ENCODE data around the gene ADGRV1. TPM values are rescaled to one million over a fixed set of nuclear protein-coding genes. Genes with fewer than 3 reads are reported as not detected.

Gene ADGRV1
- total and polyA plus RNA-seq, 7 donors: 0.05 to 0.83 (median 0.11) TPM; not detected in 1

DNA sequence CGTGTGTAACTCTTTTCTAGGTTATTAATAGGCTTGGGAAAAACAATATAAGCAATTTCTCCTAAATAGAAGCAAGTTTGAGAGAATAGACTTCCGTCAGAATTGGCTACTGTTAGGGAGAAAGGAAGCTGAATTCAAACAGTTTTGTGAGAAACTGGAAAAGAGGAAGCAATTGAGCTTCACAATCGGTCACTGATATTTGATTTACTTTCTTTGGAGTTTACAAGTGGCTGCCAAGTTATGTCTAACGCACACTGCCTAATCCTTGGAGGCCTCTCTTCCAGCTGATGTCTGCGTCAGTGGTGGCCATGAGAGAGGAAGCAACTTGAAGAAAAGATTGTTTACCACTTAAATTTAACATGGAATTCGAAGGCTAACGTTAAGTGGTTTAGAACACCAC lies 319.5 kb downstream of the ADGRV1 start:
- no peaks in the 10 kb centered on the region for H3K4me1 ChIP-seq
- H3K27me3 ChIP-seq (ENCODE audit: insufficient read depth in 3 of 3, low read length in 2 of 3): no peaks in the 10 kb centered on the region
- intact Hi-C loops (cut with DNase I): no loop called here
- no peak overlapping the region for H3K4me3 ChIP-seq
- 28 to 34% (median 34%) methylated on average over 7 of the region's 7 CpGs for WGBS, 3 donors
- ATAC-seq: peak in 1 of 4 donors; percentile 30
- no peaks in the 10 kb centered on the region for H3K9me3 ChIP-seq
- no peaks in the 10 kb centered on the region for H3K36me3 ChIP-seq (ENCODE audit: insufficient read depth in 1 of 2, low read depth in 1 of 2)
- peak in 1 of 2 donors; percentile 13 for DNase-seq
- TF ChIP-seq, protein P1, sequence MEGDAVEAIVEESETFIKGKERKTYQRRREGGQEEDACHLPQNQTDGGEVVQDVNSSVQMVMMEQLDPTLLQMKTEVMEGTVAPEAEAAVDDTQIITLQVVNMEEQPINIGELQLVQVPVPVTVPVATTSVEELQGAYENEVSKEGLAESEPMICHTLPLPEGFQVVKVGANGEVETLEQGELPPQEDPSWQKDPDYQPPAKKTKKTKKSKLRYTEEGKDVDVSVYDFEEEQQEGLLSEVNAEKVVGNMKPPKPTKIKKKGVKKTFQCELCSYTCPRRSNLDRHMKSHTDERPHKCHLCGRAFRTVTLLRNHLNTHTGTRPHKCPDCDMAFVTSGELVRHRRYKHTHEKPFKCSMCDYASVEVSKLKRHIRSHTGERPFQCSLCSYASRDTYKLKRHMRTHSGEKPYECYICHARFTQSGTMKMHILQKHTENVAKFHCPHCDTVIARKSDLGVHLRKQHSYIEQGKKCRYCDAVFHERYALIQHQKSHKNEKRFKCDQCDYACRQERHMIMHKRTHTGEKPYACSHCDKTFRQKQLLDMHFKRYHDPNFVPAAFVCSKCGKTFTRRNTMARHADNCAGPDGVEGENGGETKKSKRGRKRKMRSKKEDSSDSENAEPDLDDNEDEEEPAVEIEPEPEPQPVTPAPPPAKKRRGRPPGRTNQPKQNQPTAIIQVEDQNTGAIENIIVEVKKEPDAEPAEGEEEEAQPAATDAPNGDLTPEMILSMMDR (IDR thresholded peaks at IDR 0.05): no peak
- no peak overlapping the region for H3K27ac ChIP-seq

DNA sequence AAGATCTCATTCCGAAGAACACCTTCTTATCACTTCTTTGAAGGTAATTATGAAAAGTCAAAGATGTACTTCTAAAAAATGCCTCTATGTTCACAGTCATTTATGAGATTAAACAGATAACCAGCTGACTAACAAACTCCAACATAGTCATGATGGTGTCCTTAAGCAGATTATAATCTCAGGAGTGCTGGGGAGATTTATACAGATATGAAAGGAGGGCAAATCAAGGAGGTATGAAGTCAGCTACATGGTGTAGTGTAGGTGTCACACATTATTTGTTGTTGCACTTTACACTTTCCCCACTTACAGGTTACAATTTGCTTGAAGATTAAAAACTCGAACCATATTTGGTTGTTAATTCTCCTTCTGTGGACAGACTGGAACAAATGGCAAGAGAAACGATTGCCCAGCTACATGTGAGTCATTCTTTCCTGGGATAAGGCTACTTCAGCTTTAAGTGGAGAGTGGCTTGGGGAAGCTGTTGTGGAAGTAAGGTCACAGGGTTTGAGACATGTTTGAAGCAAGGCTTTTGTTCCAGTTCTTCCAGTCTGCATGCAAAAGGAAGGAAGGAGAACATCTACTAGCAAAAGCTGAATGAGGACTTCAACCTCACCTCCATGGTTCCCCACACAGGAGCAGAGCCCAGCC lies 320.1 kb downstream of the ADGRV1 start:
- TF ChIP-seq, protein P1 (IDR thresholded peaks at IDR 0.05): no peak
- no peak overlapping the region for H3K4me3 ChIP-seq
- ATAC-seq (peak in 2 of 4 donors; percentile 48 to 58), DNase-seq (no peak)
- H3K27me3 ChIP-seq (ENCODE audit: insufficient read depth in 3 of 3, low read length in 2 of 3): no peaks in the 10 kb centered on the region
- intact Hi-C loops (cut with DNase I): no loop called here
- H3K27ac ChIP-seq: peak overlapping the region; percentile 59
- H3K9me3 ChIP-seq: no peaks in the 10 kb centered on the region
- no peaks in the 10 kb centered on the region for H3K4me1 ChIP-seq
- 38 to 43% (median 40%) methylated on average over 3 of the region's 3 CpGs for WGBS, 3 donors
- H3K36me3 ChIP-seq (ENCODE audit: insufficient read depth in 1 of 2, low read depth in 1 of 2): no peaks in the 10 kb centered on the region

DNA sequence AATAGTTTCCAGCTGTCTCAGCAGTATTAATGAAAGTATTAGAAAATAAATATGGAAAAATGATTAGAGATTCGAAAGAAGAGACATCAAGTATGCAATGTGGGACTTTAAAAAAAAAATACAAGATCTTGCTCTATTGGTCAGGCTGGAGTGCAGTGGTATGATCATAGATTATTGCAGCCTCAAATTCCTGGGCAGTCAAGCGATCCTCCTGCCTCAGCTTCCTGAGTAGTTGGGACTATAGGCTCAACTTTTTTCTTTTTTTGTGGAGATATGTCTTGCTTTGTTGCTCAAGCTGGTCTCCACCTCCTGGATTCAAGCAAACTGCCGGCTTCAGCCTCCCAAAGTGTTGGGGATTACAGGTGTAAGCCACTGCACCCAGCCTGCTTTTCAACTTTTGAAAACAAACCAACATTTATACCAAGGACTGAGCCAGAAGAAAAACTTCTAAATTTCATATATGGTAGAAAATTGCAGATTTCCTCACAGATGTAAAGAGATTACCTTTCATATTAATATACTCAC lies 323.1 kb downstream of the ADGRV1 start:
- H3K36me3 ChIP-seq (ENCODE audit: insufficient read depth in 1 of 2, low read depth in 1 of 2): no peaks in the 10 kb centered on the region
- intact Hi-C loops (cut with DNase I): no loop called here
- no peak for DNase-seq
- H3K4me3 ChIP-seq: no peak overlapping the region
- H3K27ac ChIP-seq: no peak overlapping the region
- no peaks in the 10 kb centered on the region for H3K4me1 ChIP-seq
- no peaks in the 10 kb centered on the region for H3K9me3 ChIP-seq
- no peaks in the 10 kb centered on the region for H3K27me3 ChIP-seq (ENCODE audit: insufficient read depth in 3 of 3, low read length in 2 of 3)
- TF ChIP-seq, protein P1 (IDR thresholded peaks at IDR 0.05): no peak
- ATAC-seq: no peak
- WGBS, 3 donors: 57 to 65% (median 60%) methylated on average over 3 of the region's 3 CpGs

DNA sequence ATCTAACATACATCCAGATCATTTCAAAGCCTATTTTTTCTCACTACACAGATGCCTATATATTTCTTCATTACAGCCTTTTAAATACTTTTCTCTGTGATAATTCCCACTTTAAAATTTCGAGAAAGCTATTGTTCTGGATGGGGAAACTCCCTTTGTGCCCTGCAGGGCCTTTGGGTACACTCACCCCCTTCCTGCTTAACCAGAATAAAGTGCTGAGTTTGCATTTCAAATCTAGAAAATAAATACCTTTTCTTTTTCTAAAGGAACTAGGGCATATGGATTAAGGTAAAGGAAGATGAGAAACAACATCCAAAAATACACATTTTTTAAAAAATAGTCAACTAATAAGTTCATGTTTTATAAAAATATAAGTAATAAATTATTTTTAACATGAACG lies 323.9 kb downstream of the ADGRV1 start:
- WGBS, 3 donors: 75 to 78% (median 78%) methylated on average over 2 of the region's 2 CpGs
- Histone ChIP-seq H3K36me3 (ENCODE audit: insufficient read depth in 1 of 2, low read depth in 1 of 2) (no peaks in the 10 kb centered on the region), H3K9me3 (no peaks in the 10 kb centered on the region), H3K4me3 (no peak overlapping the region), H3K27me3 (ENCODE audit: insufficient read depth in 3 of 3, low read length in 2 of 3) (peaks cover 0 to 6% (median 0%) of the 10 kb centered on the region in 3 donors), H3K4me1 (no peaks in the 10 kb centered on the region), H3K27ac (no peak overlapping the region)
- TF ChIP-seq, protein P1 (IDR thresholded peaks at IDR 0.05): no peak
- intact Hi-C loops (cut with DNase I): no loop called here
- DNase-seq: no peak
- ATAC-seq: no peak
